IMR-90 (cell line): ENCODE data around the gene GEMIN2. TPM values are rescaled to one million over a fixed set of nuclear protein-coding genes. Genes with fewer than 3 reads are reported as not detected.

Source experiments
- ATAC-seq: fragments of 200-7000 bp; cut with Tn5 transposase; 2 replicates; pipeline ENCODE4 v1.9.1; 2020; ENCODE audit warnings: low read depth, mild to moderate bottlenecking, moderate library complexity
- BruUV-seq: library from RNA; stranded (reverse); fragments of 400-500 nt; replicated peaks from 2 replicates; lab custom pipeline; 2021; lab: Mats Ljungman, UMichigan
- CTCF ChIA-PET: fragments of 300-600 bp; formaldehyde crosslinking; extraction: SDS; loops from one replicate; lab custom pipeline; 2021; ENCODE audit warnings: antibody characterized with exemption; lab: Yijun Ruan, JAX
- POLR2A ChIA-PET: fragments of 300-600 bp; sonication (Branson Sonifier 250); formaldehyde crosslinking; loops from one replicate; lab custom pipeline; 2022; ENCODE audit warnings: antibody characterized with exemption; ENCODE audit not compliant: unreplicated experiment; lab: Charles Lee
- DNase-seq: peaks from one replicate; pipeline ENCODE4 v3.0.0; 2013
- H2AFZ ChIP-seq: replicated peaks from 2 replicates; pipeline ENCODE3; 2013; ENCODE audit warnings: low read length, mild to moderate bottlenecking; ENCODE audit not compliant: poor library complexity
- H2AK5ac ChIP-seq: 2 replicates; pipeline ENCODE4 v1.6.1; 2013; ENCODE audit warnings: low read depth, low read length, inconsistent platforms
- H2AK9ac ChIP-seq: replicated peaks from 2 replicates; pipeline ENCODE3; 2013; ENCODE audit warnings: mild to moderate bottlenecking, low read depth, low read length, moderate library complexity; ENCODE audit not compliant: poor library complexity
- H2BK120ac ChIP-seq: 2 replicates; pipeline ENCODE4 v1.6.1; 2013; ENCODE audit warnings: low read depth, low read length, inconsistent platforms
- H2BK15ac ChIP-seq: 3 replicates; pipeline ENCODE4 v1.6.1; 2013; ENCODE audit warnings: low read depth, low read length, inconsistent platforms
- H2BK20ac ChIP-seq: 2 replicates; pipeline ENCODE4 v1.6.1; 2013; ENCODE audit warnings: low read depth, mild to moderate bottlenecking, inconsistent platforms, low read length, moderate library complexity
- H2BK5ac ChIP-seq: 2 replicates; pipeline ENCODE4 v1.6.1; 2013; ENCODE audit warnings: mild to moderate bottlenecking, low read depth, low read length, inconsistent platforms; ENCODE audit not compliant: poor library complexity, severe bottlenecking
- H3K14ac ChIP-seq: replicated peaks from 2 replicates; pipeline ENCODE4 v1.6.1; 2013; ENCODE audit warnings: low read depth, low read length, inconsistent platforms
- H3K18ac ChIP-seq: 2 replicates; pipeline ENCODE4 v1.6.1; 2013; ENCODE audit warnings: low read depth, low read length, control low read depth
- H3K23ac ChIP-seq: 2 replicates; pipeline ENCODE4 v1.6.1; 2013; ENCODE audit warnings: low read depth, low read length, inconsistent platforms
- H3K27ac ChIP-seq: 2 replicates; pipeline ENCODE4 v1.5.1; 2013; ENCODE audit warnings: mild to moderate bottlenecking, control low read depth, low read length; ENCODE audit not compliant: insufficient read depth
- H3K27me3 ChIP-seq: 2 replicates; pipeline ENCODE4 v1.6.1; 2013; ENCODE audit warnings: low read length; ENCODE audit not compliant: control insufficient read depth, insufficient read depth
- H3K36me3 ChIP-seq: 2 replicates; pipeline ENCODE4 v1.6.1; 2013; ENCODE audit warnings: low read length, mixed read lengths; ENCODE audit not compliant: control insufficient read depth, insufficient read depth
- H3K4ac ChIP-seq: 2 replicates; pipeline ENCODE4 v1.6.1; 2013; ENCODE audit warnings: low read depth, low read length, inconsistent platforms
- H3K4me1 ChIP-seq: 2 replicates; pipeline ENCODE4 v1.6.1; 2013; ENCODE audit warnings: low read length, mixed read lengths; ENCODE audit not compliant: control insufficient read depth, insufficient read depth
- H3K4me2 ChIP-seq: 2 replicates; pipeline ENCODE4 v1.6.1; 2013; ENCODE audit warnings: low read depth, mild to moderate bottlenecking, control low read depth, low read length, moderate library complexity
- H3K4me3 ChIP-seq: 2 replicates; pipeline ENCODE4 v1.5.1; 2013; ENCODE audit warnings: low read depth, mild to moderate bottlenecking, control low read depth, low read length, moderate library complexity; ENCODE audit not compliant: insufficient read depth
- H3K56ac ChIP-seq: 2 replicates; pipeline ENCODE4 v1.6.1; 2013; ENCODE audit warnings: low read length, inconsistent platforms; ENCODE audit not compliant: insufficient read depth; ENCODE audit errors: extremely low read depth
- H3K79me1 ChIP-seq, 2 experiments: 2 replicates each; pipeline ENCODE4 v1.6.1; 2013; ENCODE audit warnings: low read length in 2 of 2, inconsistent platforms in 1 of 2, low read depth in 1 of 2
- H3K9ac ChIP-seq: 2 replicates; pipeline ENCODE4 v1.6.1; 2013; ENCODE audit warnings: low read depth, low read length, control low read depth
- H3K9me1 ChIP-seq: 2 replicates; pipeline ENCODE4 v1.6.1; 2013; ENCODE audit warnings: low read length, inconsistent platforms; ENCODE audit not compliant: insufficient read depth
- H3K9me3 ChIP-seq: 2 replicates; pipeline ENCODE4 v1.6.1; 2013; ENCODE audit warnings: low read length; ENCODE audit not compliant: control insufficient read depth, insufficient read depth
- H4K20me1 ChIP-seq: 2 replicates; pipeline ENCODE4 v1.6.1; 2013; ENCODE audit warnings: low read length, inconsistent platforms; ENCODE audit not compliant: insufficient read depth
- H4K5ac ChIP-seq: 2 replicates; pipeline ENCODE4 v1.6.1; 2013; ENCODE audit warnings: mild to moderate bottlenecking, low read depth, low read length, control low read depth
- H4K8ac ChIP-seq, 2 experiments: 2 replicates each; pipeline ENCODE4 v1.6.1; 2013; ENCODE audit warnings: low read depth in 2 of 2, low read length in 2 of 2, control low read depth in 1 of 2, inconsistent platforms in 1 of 2
- H4K91ac ChIP-seq: 2 replicates; pipeline ENCODE4 v1.6.1; 2013; ENCODE audit warnings: low read depth, low read length, inconsistent platforms; ENCODE audit not compliant: insufficient read depth
- MXI1 ChIP-seq: IDR thresholded peaks from 2 replicates; pipeline ENCODE4 v1.6.1; 2012; ENCODE audit warnings: low read depth, mild to moderate bottlenecking, low read length, moderate library complexity, borderline replicate concordance
- POLR2A ChIP-seq: IDR thresholded peaks from 2 replicates; pipeline ENCODE4 v1.6.1; 2012; ENCODE audit warnings: mild to moderate bottlenecking, low read depth, low read length
- SMC3 ChIP-seq: fragments of 150-350 bp; IDR thresholded peaks from 2 replicates; pipeline ENCODE4 v1.6.1; 2016; ENCODE audit warnings: low read depth, mild to moderate bottlenecking, antibody characterized with exemption, low read length, moderate library complexity
- WGBS, 2 experiments: methylation state at CpG; one replicate each; pipeline versions ENCODE4 v1.1.5 to v1.1.7; 2013; ENCODE audit warnings: missing lambda C conversion rate in 2 of 2; ENCODE audit not compliant: insufficient read length in 1 of 2; ENCODE audit errors: extremely low coverage in 2 of 2; 5-methylcytosine and 5-hydroxymethylcytosine counted together
- dilution Hi-C: fragments of 300-500 bp; cut with HindIII; formaldehyde crosslinking; loops from one replicate; pipeline ENCODE4 v1.14.3; 2018; ENCODE audit warnings: low sequenced_read_pairs; ENCODE audit not compliant: unreplicated experiment
- in situ Hi-C: fragments of 300-500 bp; cut with MboI; formaldehyde crosslinking; loops from 3 replicates; pipeline ENCODE4 v1.14.3; 2019; ENCODE audit warnings: low sequenced_read_pairs, inconsistent platforms, mixed read lengths
- intact Hi-C: fragments of 100-400 bp; cut with micrococcal nuclease; formaldehyde crosslinking; loops from 2 replicates; pipeline ENCODE4 v1.10.0; 2022
- polyA plus RNA-seq, 3 experiments: library from polyadenylated mRNA; depleted of rRNA; stranded (reverse); fragments of >200 nt; gene quantifications; 2 replicates each; pipeline ENCODE4 v1.2.3, GENCODE V29; 2012; ENCODE audit warnings: low replicate concordance in 1 of 3
- total RNA-seq: library from RNA; depleted of rRNA; stranded (reverse); fragments of >200 nt; gene quantifications from 2 replicates; pipeline ENCODE4 v1.2.3, GENCODE V29; 2012

GEMIN2 gene
- total and polyA plus RNA-seq, 2 of the 4 experiments (the other 2 are of a cell fraction): 10.6 to 11.2 TPM

DNA sequence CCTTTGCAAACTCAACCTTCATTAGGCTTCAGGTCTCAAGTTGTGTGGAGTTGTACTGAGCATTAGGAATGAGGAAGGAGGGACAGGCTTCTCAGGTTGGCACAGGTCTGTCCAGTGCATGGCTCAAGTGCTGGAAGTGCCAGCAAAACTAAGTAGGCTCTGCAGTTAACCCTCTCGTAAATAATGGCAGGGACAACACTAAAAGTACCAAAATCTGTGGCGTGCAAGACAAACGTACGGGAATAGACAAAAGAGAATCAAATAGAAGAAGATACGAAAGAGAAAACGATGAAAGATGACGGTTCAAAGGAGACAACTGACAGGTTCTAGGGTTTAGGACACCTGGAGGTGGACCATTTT lies 55.4 kb downstream of the GEMIN2 start:
- in situ Hi-C loops (no loop called here), intact Hi-C loops (no loop called here), dilution Hi-C loops (no loop called here)
- POLR2A ChIA-PET: interaction anchor here (0.9 kb wide), 1 partner anchor 11 kb away, joined by 3 read pairs; no protein-coding TSS in a partner anchor
- no TSS peak for BruUV-seq
- Histone ChIP-seq H4K20me1 (no peaks in the 10 kb centered on the region), H4K5ac (peak overlapping the region; percentile 51), H2BK5ac (peak overlapping the region; percentile 82), H2BK20ac (no peak overlapping the region), H2AK5ac (peak overlapping the region; percentile 58), H3K9ac (peak overlapping the region; percentile 88), H4K8ac (peak overlapping the region; percentile 74 to 81; a peak in 2 of 4 replicates), H3K79me1 (peaks cover 21 to 40% of the 10 kb centered on the region in 2 experiments), H2AK9ac (peak overlapping the region; percentile 82), H3K27me3 (no peaks in the 10 kb centered on the region), H2AFZ (peak overlapping the region; percentile 92), H3K18ac (peak overlapping the region; percentile 30; the same call in 1 of the 2 replicates), H3K23ac (peak overlapping the region; percentile 88), H3K14ac (peak overlapping the region; percentile 98), H3K4me3 (peak overlapping the region; percentile 71), H3K9me3 (no peaks in the 10 kb centered on the region), H3K36me3 (peaks cover 6% of the 10 kb centered on the region), H3K4me1 (no peaks in the 10 kb centered on the region), H3K9me1 (0 out of 2 replicates have a peak, but pooled peaks cover 1% of the 10 kb centered on the region), H3K56ac (peak overlapping the region; percentile 94), H2BK15ac (no peak overlapping the region; the same call in 2 of the 3 replicates), H3K27ac (peak overlapping the region; percentile 86), H4K91ac (peak overlapping the region; percentile 72; the same call in 1 of the 2 replicates), H2BK120ac (0 out of 2 replicates have a peak overlapping the region, but pooled peaks have one; percentile 80), H3K4me2 (peak overlapping the region; percentile 98), H3K4ac (peak overlapping the region; percentile 88)
- 0% methylated on average over 6 of the region's 7 CpGs; no CpG with 5 or more reads in 1 of the 2 experiments for WGBS, 2 experiments
- no peak for DNase-seq
- CTCF ChIA-PET: no interaction called here
- peak; percentile 30; the same call in 1 of the 2 replicates for TF ChIP-seq MXI1
- TF ChIP-seq POLR2A: no peak
- no peak for TF ChIP-seq SMC3
- no peak for ATAC-seq
